K562 (cell line): ENCODE data around the gene SLC2A4. TPM values are rescaled to one million over a fixed set of nuclear protein-coding genes. Genes with fewer than 3 reads are reported as not detected.

Source experiments
- ATF1 ChIP-seq, 2 experiments: fragments of 450-650 bp in 1 of 2; IDR thresholded peaks; 2 replicates each; pipeline ENCODE4 v1.6.1; 2016; ENCODE audit warnings: missing compliant biosample characterization in 1 of 2, missing genetic modification characterization in 1 of 2
- KLF16 ChIP-seq: IDR thresholded peaks from 2 replicates; pipeline ENCODE4 v1.6.1; 2016; ENCODE audit warnings: antibody characterized with exemption
- TBP ChIP-seq: optimal IDR thresholded peaks from 2 replicates; pipeline ENCODE3; 2011; ENCODE audit warnings: low read depth, low read length, improper control_type of control experiment
- TEAD1 ChIP-seq, 2 experiments: fragments of 450-650 bp in 1 of 2; sonication (generic) in 1 of 2; formaldehyde crosslinking; IDR thresholded peaks; 2 replicates each; pipeline versions ENCODE4 v1.4.0 to v1.8.0; 2020 to 2022; ENCODE audit warnings: mild to moderate bottlenecking in 2 of 2, missing genetic modification reagents in 1 of 2
- polyA plus RNA-seq, 8 experiments: library from polyadenylated mRNA; depleted of rRNA in 4 of 8; stranded (reverse) in 5 of 8; unstranded in 3 of 8; fragments of >200 nt; fragmentation: Nextera tagmentation in 2 of 8; fragmentation: Illumina TruSeq in 1 of 8; extraction: Ambion mirVana in 2 of 8; extraction: Trizol in 1 of 8; gene quantifications; 2 replicates each; pipeline versions ENCODE4 v1.2.1 to v1.2.3, GENCODE V29; 2011 to 2014; ENCODE audit warnings: inconsistent platforms in 1 of 8, missing spikeins in 1 of 8
- total RNA-seq, 7 experiments: library from RNA; depleted of rRNA in 6 of 7; stranded (reverse); fragments of >200 nt in 6 of 7; fragmentation: Illumina TruSeq in 2 of 7; extraction: Trizol in 2 of 7; gene quantifications; 2 replicates each; pipeline versions ENCODE4 v1.2.1 to v1.2.3, GENCODE V29; 2011 to 2021; ENCODE audit warnings: low replicate concordance in 1 of 7
- TF ChIP-seq, protein P1 (sequence below): fragments of 450-650 bp; IDR thresholded peaks from 2 replicates; pipeline ENCODE4 v1.7.1; 2018; ENCODE audit warnings: mild to moderate bottlenecking, low read depth; ENCODE audit not compliant: partially characterized antibody
- TF ChIP-seq, protein P2 (sequence below), 2 experiments: IDR thresholded peaks; 2 replicates each; pipeline ENCODE4 v1.6.1; 2012; ENCODE audit warnings: improper control_type of control experiment in 2 of 2, low read depth in 2 of 2, low read length in 2 of 2, borderline replicate concordance in 1 of 2
- TF ChIP-seq, protein P3 (sequence below): fragments of 200-600 bp; sonication (generic); IDR thresholded peaks from one replicate; pipeline ENCODE4 v1.6.1; 2012; ENCODE audit warnings: mild to moderate bottlenecking, low read depth, low read length, inconsistent platforms

The SLC2A4 gene
- total and polyA plus RNA-seq, 9 of the 15 experiments (the other 6 are each of a cell fraction or from before 2014, with no cell fraction given) = 0.74 to 3.5 (median 1.6) TPM

DNA sequence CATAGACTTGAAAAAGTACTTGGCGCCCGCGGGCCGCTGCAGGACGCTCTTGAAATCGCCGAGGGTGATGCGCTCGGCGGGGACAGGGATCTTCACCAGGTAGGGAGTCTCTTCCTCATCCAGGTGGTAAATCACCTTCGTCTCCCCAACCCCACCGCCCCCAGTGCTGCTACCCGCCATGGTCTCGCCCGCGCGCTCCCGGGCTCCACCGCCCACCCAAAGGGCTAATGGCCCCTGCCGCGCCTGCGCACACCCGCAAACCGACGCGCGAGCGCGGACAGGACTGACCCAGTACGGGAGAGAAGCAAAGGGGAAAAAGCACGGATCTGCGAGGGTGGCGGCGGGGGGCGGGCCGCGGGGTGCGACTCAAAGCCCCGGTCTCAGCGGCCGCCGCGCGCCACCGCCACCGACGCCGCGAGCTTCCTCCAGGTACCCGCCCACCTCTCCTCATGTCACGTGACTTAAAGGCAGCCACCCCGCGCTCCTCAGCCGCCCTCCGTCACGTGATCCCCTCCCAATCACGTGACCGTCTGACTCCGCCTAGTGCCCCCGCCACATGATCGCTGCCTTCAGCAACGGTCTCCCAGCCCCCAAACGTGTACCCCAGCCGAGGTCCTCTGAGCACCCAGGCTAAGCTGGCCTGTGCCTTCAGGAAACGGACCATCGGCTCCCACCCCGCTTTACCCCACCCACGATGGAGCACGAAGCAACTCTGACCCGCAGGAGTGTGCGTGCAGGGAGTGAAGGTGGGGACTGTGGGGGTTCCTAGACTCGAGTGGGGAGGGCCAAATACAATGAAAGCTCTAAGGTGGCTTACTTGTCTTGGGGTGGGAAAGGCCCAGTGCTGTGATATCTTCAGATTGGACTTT, 47.2 kb upstream of the SLC2A4 start, which contains the start of gene DVL2 (continued):
- TF ChIP-seq, protein P1, sequence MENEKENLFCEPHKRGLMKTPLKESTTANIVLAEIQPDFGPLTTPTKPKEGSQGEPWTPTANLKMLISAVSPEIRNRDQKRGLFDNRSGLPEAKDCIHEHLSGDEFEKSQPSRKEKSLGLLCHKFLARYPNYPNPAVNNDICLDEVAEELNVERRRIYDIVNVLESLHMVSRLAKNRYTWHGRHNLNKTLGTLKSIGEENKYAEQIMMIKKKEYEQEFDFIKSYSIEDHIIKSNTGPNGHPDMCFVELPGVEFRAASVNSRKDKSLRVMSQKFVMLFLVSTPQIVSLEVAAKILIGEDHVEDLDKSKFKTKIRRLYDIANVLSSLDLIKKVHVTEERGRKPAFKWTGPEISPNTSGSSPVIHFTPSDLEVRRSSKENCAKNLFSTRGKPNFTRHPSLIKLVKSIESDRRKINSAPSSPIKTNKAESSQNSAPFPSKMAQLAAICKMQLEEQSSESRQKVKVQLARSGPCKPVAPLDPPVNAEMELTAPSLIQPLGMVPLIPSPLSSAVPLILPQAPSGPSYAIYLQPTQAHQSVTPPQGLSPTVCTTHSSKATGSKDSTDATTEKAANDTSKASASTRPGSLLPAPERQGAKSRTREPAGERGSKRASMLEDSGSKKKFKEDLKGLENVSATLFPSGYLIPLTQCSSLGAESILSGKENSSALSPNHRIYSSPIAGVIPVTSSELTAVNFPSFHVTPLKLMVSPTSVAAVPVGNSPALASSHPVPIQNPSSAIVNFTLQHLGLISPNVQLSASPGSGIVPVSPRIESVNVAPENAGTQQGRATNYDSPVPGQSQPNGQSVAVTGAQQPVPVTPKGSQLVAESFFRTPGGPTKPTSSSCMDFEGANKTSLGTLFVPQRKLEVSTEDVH = peak; percentile 35
- TF ChIP-seq, protein P2, sequence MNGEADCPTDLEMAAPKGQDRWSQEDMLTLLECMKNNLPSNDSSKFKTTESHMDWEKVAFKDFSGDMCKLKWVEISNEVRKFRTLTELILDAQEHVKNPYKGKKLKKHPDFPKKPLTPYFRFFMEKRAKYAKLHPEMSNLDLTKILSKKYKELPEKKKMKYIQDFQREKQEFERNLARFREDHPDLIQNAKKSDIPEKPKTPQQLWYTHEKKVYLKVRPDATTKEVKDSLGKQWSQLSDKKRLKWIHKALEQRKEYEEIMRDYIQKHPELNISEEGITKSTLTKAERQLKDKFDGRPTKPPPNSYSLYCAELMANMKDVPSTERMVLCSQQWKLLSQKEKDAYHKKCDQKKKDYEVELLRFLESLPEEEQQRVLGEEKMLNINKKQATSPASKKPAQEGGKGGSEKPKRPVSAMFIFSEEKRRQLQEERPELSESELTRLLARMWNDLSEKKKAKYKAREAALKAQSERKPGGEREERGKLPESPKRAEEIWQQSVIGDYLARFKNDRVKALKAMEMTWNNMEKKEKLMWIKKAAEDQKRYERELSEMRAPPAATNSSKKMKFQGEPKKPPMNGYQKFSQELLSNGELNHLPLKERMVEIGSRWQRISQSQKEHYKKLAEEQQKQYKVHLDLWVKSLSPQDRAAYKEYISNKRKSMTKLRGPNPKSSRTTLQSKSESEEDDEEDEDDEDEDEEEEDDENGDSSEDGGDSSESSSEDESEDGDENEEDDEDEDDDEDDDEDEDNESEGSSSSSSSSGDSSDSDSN (IDR thresholded peaks at IDR 0.05; ENCODE audit: borderline replicate concordance in 1 of 2, low read depth in 2 of 2, low read length in 2 of 2) = no peak
- TF ChIP-seq, protein P3, sequence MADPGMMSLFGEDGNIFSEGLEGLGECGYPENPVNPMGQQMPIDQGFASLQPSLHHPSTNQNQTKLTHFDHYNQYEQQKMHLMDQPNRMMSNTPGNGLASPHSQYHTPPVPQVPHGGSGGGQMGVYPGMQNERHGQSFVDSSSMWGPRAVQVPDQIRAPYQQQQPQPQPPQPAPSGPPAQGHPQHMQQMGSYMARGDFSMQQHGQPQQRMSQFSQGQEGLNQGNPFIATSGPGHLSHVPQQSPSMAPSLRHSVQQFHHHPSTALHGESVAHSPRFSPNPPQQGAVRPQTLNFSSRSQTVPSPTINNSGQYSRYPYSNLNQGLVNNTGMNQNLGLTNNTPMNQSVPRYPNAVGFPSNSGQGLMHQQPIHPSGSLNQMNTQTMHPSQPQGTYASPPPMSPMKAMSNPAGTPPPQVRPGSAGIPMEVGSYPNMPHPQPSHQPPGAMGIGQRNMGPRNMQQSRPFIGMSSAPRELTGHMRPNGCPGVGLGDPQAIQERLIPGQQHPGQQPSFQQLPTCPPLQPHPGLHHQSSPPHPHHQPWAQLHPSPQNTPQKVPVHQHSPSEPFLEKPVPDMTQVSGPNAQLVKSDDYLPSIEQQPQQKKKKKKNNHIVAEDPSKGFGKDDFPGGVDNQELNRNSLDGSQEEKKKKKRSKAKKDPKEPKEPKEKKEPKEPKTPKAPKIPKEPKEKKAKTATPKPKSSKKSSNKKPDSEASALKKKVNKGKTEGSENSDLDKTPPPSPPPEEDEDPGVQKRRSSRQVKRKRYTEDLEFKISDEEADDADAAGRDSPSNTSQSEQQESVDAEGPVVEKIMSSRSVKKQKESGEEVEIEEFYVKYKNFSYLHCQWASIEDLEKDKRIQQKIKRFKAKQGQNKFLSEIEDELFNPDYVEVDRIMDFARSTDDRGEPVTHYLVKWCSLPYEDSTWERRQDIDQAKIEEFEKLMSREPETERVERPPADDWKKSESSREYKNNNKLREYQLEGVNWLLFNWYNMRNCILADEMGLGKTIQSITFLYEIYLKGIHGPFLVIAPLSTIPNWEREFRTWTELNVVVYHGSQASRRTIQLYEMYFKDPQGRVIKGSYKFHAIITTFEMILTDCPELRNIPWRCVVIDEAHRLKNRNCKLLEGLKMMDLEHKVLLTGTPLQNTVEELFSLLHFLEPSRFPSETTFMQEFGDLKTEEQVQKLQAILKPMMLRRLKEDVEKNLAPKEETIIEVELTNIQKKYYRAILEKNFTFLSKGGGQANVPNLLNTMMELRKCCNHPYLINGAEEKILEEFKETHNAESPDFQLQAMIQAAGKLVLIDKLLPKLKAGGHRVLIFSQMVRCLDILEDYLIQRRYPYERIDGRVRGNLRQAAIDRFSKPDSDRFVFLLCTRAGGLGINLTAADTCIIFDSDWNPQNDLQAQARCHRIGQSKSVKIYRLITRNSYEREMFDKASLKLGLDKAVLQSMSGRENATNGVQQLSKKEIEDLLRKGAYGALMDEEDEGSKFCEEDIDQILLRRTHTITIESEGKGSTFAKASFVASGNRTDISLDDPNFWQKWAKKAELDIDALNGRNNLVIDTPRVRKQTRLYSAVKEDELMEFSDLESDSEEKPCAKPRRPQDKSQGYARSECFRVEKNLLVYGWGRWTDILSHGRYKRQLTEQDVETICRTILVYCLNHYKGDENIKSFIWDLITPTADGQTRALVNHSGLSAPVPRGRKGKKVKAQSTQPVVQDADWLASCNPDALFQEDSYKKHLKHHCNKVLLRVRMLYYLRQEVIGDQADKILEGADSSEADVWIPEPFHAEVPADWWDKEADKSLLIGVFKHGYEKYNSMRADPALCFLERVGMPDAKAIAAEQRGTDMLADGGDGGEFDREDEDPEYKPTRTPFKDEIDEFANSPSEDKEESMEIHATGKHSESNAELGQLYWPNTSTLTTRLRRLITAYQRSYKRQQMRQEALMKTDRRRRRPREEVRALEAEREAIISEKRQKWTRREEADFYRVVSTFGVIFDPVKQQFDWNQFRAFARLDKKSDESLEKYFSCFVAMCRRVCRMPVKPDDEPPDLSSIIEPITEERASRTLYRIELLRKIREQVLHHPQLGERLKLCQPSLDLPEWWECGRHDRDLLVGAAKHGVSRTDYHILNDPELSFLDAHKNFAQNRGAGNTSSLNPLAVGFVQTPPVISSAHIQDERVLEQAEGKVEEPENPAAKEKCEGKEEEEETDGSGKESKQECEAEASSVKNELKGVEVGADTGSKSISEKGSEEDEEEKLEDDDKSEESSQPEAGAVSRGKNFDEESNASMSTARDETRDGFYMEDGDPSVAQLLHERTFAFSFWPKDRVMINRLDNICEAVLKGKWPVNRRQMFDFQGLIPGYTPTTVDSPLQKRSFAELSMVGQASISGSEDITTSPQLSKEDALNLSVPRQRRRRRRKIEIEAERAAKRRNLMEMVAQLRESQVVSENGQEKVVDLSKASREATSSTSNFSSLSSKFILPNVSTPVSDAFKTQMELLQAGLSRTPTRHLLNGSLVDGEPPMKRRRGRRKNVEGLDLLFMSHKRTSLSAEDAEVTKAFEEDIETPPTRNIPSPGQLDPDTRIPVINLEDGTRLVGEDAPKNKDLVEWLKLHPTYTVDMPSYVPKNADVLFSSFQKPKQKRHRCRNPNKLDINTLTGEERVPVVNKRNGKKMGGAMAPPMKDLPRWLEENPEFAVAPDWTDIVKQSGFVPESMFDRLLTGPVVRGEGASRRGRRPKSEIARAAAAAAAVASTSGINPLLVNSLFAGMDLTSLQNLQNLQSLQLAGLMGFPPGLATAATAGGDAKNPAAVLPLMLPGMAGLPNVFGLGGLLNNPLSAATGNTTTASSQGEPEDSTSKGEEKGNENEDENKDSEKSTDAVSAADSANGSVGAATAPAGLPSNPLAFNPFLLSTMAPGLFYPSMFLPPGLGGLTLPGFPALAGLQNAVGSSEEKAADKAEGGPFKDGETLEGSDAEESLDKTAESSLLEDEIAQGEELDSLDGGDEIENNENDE = no peak
- peak in 1 of 2 experiments; percentile 75; a peak in 1 of 4 replicates for TF ChIP-seq TEAD1 (CRISPR knock-in tag; IDR thresholded peaks at IDR 0.05)
- 0 out of 2 replicates have a peak, but pooled peaks have one; percentile 33 for TF ChIP-seq KLF16
- peak; percentile 49 for TF ChIP-seq TBP
- TF ChIP-seq ATF1 (CRISPR knock-in tag; IDR thresholded peaks at IDR 0.05) = no peak
- TF ChIP-seq ATF1 (tag; IDR thresholded peaks at IDR 0.05) = peak; percentile 45; the same call in 1 of the 2 replicates
